HPDE6-E6E7 (cell line): ENCODE data around the gene YTHDC1.
A peak's percentile ranks its signal among the peaks of the same experiment; 100 is the strongest.
"Not testable (repeated sequence)": the region's sequence is repeated elsewhere in the genome, so short reads cannot be mapped to it uniquely, and the experiment has no call there.

Source experiments
- DNase-seq: peaks from one replicate; pipeline ENCODE4 v3.0.0; 2011; ENCODE audit warnings: missing footprints; ENCODE audit errors: extremely low spot score

The YTHDC1 gene

DNA sequence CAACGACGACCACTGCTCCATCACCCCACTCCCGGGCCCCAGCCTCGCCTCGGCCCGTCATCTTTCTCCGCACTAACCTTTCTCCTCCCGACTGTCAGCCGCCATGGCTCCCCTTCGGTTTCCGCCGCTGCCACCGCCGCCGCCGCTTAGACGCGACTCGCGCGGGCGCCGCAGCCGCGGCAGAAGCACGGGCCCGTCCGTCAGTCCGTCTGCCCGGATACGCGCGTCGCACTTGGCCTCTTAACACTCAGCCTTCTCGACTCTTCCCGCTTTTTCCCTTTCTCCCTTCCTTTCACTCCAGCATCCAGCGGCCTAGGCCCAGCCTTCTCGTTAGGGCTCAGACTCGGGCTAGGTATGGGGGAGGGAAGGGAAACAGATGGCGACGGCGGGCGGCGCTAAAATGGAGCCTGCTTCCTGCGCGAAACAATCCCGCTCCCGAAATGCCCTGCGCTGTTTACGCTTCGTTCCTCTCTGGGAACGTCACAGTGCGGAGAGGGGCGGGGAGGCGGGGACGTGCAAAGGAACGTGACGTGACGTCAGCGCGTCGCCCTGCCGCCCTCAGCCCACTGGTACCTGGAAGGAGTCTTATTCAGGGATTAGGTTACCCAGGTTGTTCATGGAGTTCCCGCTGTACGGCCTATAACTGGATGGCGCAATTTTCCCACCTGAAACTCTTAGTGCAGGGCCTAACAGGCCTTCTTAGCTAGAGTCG, at the start of gene YTHDC1:
YTHDC1 (minus strand) TSS at position 442 of the 712 bp plus-strand sequence; CDS start at position 105, 337 bp downstream.
- DNase-seq: peak; percentile 92

- no peak for DNase-seq
These were observed 49.4 kb upstream of the YTHDC1 start for GRCh38 chr4:68399306-68399705.

GRCh38 chr4:68396756-68397155, 46.9 kb upstream of the YTHDC1 start:
- no peak for DNase-seq

DNA sequence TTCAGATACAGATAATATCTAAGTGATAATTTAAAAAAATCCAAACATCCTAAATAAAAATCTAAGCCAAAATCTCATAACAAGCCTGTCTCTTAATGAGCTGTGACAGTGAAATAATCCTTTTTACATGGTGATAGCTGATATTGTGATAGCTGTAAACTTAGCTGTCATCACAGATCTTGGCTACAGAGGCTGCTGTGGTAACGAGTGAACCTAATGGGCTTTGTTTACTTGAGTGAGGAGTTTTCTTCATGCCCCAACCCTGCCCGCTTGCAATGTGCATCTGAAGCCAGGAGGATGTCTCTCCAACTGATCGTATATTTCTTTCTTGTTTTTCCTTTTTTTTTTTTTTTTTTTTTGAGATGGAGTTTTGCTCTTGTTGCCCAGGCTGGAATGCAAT, 41.5 kb upstream of the YTHDC1 start:
- no peak for DNase-seq

- DNase-seq: no peak
These were observed 40.5 kb upstream of the YTHDC1 start for GRCh38 chr4:68390205-68390935.

DNA sequence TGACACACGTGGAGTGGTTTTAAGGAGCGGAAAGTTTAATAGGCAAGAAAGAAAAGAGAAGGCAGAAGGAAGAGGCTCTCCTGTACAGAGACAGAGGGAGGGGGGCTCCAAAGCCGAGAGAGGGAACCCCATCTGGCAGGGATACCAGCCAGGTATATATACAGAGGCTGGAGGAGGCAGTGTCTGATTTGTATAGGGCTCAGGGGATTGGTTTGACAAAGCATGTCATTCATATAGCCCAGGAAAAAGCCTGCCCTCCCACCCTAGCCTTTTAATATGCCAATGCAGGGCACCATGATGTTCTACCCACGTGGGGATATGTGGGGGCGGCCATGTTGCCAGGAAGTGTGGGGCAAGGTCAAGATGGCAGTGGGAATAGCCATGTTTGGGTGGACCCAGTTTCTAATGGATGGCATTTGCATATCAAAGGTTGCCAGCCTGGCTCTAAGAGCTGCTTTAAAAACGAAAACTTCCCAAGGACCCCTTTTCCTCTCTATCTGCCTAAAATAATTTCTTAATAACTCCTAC, 39.6 kb upstream of the YTHDC1 start:
- not testable (repeated sequence) for DNase-seq

DNA sequence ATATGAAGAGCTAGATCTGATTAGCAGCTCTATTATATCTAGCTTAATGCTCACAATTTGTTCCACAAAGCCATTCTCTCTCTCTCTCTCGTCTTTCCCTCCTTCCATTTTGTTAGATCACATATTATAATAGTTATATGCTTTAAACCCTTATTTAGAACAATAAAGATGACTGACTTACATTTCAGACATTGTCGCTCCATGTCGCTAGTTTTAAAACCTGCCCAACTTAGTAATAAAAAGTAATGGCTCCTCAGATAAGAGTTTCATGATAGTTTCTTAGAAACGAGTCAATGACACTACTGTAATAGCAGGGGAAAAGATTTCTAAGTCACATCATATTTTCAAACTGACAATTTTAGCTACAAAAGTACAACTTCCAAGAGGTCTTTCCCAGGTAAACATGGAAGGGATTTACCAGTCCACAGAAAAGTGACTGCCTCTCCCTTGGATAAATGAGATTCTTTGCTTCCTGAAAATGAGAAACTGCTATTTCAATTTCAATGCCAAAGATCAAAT, 38.5 kb upstream of the YTHDC1 start:
- DNase-seq: no peak

GRCh38 chr4:68385267-68385666, 35.4 kb upstream of the YTHDC1 start:
- DNase-seq: no peak

GRCh38 chr4:68383115-68383514, 33.2 kb upstream of the YTHDC1 start:
- no peak for DNase-seq

DNA sequence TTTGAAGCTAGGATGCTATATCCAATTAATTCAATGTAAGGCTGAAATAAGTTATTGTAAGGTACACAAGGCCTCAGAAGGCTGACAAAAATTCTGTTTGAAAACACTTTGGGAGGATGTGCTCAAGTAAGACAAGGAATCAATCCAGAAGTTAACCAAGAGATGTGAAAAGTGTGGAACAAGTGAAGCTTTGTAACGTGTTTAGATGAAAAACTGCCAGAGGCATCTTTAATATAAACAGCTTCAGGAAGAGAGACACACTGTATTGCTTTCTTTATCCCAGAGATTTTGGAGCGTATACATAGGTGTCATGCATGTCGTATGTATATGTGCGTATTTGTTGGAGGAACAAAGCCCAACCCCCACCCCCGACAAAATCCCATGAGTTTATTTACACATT, 28.3 kb upstream of the YTHDC1 start:
- DNase-seq: no peak

GRCh38 chr4:68375667-68376559, 26.0 kb upstream of the YTHDC1 start:
- peak; percentile 63 for DNase-seq

- DNase-seq: no peak
These were observed 23.6 kb upstream of the YTHDC1 start for GRCh38 chr4:68373513-68373912.

GRCh38 chr4:68372588-68372987, 22.7 kb upstream of the YTHDC1 start:
- DNase-seq: no peak

DNA sequence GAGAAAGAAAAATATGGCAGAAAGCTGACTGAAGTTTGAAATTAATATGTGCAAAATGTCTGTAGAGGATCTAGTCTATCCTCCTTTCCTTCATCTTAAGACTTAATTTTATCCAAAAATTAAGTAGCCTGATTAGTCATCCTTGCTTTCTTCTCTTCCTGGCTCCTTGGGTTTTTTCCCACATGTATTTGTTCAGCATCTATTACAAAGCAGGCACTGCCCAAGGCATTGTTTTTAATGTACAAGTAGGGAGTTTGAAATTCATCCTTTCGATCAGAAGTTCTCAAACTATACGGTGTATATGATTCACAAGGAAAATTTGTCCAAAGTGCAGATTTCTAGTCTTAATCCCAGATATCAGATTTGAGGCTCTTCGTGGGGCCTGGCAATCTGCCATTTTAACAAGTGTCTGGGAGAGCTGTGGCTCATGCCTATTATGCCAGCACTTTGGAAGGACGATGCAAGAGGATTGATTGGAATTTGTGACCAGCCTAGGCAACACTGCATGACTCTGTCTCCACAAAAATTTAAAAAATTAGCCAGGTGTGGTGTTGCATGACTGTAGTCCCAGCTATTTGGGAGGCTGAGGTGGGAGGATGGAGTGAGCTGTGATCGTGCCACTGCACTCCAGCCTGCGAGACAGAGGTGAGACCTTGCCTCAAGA, 19.4 kb upstream of the YTHDC1 start:
- DNase-seq: peak; percentile 38

DNA sequence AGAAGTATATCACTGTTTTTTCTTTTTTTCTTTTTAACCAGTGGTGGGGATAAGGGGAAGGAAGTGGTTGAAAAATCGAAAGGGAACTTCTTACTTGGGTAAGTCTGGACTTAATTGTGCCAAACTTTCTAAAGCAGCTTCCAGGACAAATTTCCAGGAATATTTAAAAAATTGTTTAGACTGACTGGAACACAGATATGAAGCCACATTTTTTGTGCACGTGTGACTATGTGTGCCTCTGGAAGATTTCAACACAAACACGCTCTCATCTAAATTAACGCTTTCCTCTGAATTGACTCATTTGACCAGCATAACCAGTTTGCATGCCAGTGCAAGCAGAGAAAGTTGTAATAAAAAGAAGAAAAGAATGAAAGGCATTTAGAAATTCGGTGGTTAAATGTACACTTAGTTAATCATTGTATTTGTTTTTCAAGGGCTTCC, 18.8 kb upstream of the YTHDC1 start:
- DNase-seq: peak; percentile 47

GRCh38 chr4:68367835-68368234, 17.9 kb upstream of the YTHDC1 start:
- DNase-seq: no peak

DNA sequence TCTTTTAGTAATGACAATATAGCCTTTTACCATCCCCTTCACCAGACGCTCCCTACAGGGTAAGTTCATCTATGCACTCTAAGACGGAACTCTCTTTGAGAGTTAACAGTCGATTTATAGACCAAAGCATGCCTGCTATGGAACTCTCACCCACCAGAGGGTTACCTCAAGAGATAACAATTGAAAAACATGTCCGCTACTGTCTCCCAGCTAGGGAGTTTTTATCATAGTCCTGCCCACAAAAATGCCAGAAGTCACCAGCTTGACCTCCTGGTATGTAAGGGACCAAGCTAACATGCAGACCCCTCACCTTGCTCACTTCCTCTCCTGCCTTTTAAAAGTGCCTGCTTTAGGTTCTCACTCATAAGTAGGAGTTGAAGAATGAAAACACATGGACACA, 16.7 kb upstream of the YTHDC1 start:
- DNase-seq: no peak

GRCh38 chr4:68365068-68365467, 15.2 kb upstream of the YTHDC1 start:
- DNase-seq: no peak

DNA sequence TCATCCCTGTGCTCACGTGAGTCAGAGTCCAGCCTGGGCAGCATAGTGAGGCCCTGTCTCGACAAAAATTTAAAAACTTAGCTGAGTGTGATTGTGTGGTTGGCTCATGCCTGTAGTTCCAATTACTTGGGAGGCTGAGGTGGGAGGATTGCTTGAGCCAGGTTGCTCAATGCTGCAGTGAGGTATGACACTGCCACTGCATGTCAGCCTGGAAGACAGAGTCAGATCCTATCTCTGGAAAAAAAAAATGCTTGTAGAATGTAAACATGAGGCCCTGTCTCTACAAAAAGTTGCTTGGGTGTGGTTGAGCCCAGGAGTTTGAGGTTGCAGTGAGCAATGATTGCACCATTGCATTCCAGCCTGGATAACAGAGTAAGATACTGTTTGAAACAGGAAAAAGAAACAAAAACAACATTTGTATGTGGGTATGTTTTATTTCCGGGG, 11.3 kb upstream of the YTHDC1 start:
- DNase-seq: no peak

DNA sequence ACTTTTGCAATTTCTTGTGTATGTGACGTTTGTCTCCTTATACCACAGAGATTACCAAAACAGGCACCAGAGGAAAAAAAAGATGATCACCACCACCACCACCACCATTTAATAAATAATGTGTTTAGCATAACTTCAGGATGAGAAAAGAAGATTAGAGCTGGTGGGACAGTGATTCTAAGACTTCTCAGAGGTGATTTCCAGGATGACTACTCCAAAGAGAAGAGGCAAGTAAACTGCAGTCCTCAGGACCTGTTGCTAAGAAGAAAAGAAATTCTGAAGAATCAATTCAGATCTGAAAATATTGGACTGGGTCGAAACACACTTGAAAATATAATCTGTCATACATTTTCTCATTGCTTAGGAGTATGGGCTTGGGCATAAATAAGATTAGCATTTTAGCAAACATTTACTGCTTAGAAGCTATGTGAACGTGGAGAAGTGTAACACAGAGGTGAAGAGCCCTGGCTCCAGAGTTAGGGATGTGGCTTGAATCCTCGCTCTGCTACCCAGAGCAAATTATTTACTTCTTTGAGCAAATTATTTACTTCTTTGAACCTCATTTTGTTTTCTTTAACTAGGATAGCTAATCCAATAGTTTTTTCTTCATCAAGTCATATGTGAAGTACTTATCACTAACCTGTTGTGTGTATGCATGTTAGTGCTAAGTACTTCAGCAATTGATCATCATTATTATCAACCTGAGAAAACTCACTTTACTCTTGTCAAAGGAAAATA, 10.5 kb upstream of the YTHDC1 start:
- no peak for DNase-seq
